Testis (tissue), 2 donors: ENCODE data around the gene TMEM135.

Source experiments
- CTCF ChIP-seq, 3 experiments: fragments of 450-650 bp in 2 of 3; fragments of 200-600 bp in 1 of 3; sonication (generic) in 1 of 3; IDR thresholded peaks; one replicate each; pipeline ENCODE4 v1.5.1; 2016 to 2019; ENCODE audit warnings: antibody characterized with exemption in 3 of 3, mild to moderate bottlenecking in 2 of 3, moderate library complexity in 1 of 3
- POLR2A ChIP-seq: fragments of 450-650 bp; IDR thresholded peaks from one replicate; pipeline ENCODE4 v1.6.1; 2017; ENCODE audit warnings: antibody characterized with exemption, mild to moderate bottlenecking, moderate library complexity

GRCh38 chr11:87114093-87114492 lies 76.4 kb downstream of the TMEM135 start:
- TF ChIP-seq CTCF (IDR thresholded peaks at IDR 0.05) (no peak), POLR2A (no peak)
